ENCODE data around the gene PGPEP1. TPM values are rescaled to one million over a fixed set of nuclear protein-coding genes. Genes with fewer than 3 reads are reported as not detected.

Gene PGPEP1
- polyA plus RNA-seq, 1 of the 3 experiments (the other 2 are of a cell fraction), result 13.8 TPM

GRCh38 chr19:18392926-18393325 lies 52.5 kb downstream of the PGPEP1 start:
- Histone ChIP-seq H3F3A (replicated peaks; ENCODE audit: insufficient read depth) (peaks cover 8% of the 10 kb centered on the region), H3K9me2 (no peaks in the 10 kb centered on the region), H3K4me2 (no peak overlapping the region), H3K27ac (ENCODE audit: low read depth in 2 of 2, low read length in 1 of 2) (no peak overlapping the region), H2AFZ (ENCODE audit: low read depth) (no peak overlapping the region), H3K4me1 (ENCODE audit: control insufficient read depth in 1 of 2, insufficient read depth in 2 of 2, low read depth in 1 of 2, low read length in 1 of 2) (peaks cover 0 to 7% of the 10 kb centered on the region in 2 experiments; a peak in 1 of 4 replicates), H3K9ac (no peak overlapping the region), H4K20me1 (ENCODE audit: insufficient read depth) (no peaks in the 10 kb centered on the region; the same call in 1 of the 2 replicates), H3K9me3 (no peaks in the 10 kb centered on the region), H3K79me2 (ENCODE audit: insufficient read depth) (no peaks in the 10 kb centered on the region; the same call in 1 of the 2 replicates), H3K36me3 (replicated peaks in 1 of 2; ENCODE audit: control insufficient read depth in 1 of 2, insufficient read depth in 2 of 2, low read length in 1 of 2) (peaks cover 3 to 6% of the 10 kb centered on the region in 2 experiments), H3K4me3 (ENCODE audit: low read depth in 2 of 2, low read length in 1 of 2) (no peak overlapping the region), H3K27me3 (ENCODE audit: insufficient read depth) (no peaks in the 10 kb centered on the region)
- POLR2A ChIA-PET, result interaction anchor here (0.6 kb wide), 1 partner anchor 120 kb away, joined by 3 read pairs; no protein-coding TSS in a partner anchor
- no peak for TF ChIP-seq FOXM1 (IDR thresholded peaks at IDR 0.05; ENCODE audit: low read depth)
- TF ChIP-seq POLR2AphosphoS5 (IDR thresholded peaks at IDR 0.05; ENCODE audit: low read depth, low read length), result no peak
- TF ChIP-seq, protein P1, sequence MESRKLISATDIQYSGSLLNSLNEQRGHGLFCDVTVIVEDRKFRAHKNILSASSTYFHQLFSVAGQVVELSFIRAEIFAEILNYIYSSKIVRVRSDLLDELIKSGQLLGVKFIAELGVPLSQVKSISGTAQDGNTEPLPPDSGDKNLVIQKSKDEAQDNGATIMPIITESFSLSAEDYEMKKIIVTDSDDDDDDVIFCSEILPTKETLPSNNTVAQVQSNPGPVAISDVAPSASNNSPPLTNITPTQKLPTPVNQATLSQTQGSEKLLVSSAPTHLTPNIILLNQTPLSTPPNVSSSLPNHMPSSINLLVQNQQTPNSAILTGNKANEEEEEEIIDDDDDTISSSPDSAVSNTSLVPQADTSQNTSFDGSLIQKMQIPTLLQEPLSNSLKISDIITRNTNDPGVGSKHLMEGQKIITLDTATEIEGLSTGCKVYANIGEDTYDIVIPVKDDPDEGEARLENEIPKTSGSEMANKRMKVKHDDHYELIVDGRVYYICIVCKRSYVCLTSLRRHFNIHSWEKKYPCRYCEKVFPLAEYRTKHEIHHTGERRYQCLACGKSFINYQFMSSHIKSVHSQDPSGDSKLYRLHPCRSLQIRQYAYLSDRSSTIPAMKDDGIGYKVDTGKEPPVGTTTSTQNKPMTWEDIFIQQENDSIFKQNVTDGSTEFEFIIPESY (IDR thresholded peaks at IDR 0.05; ENCODE audit: borderline replicate concordance, low read depth), result no peak
- no peak for TF ChIP-seq GABPA (IDR thresholded peaks at IDR 0.05; ENCODE audit: low read depth)
- TF ChIP-seq REST (IDR thresholded peaks at IDR 0.05; ENCODE audit: low read depth, low read length), result no peak
- DNase-seq, result no peak
- CTCF ChIA-PET, result interaction anchor here (0.8 to 1.4 kb wide), 4 partner anchors 9 to 113 kb away, joined by 3 to 5 read pairs (median 4); no protein-coding TSS in a partner anchor
- 84% methylated on average over 5 of the region's 5 CpGs for WGBS (ENCODE audit: low lambda C conversion rate)

GRCh38 chr19:18393836-18394235 lies 53.4 kb downstream of the PGPEP1 start:
- ChIA-PET CTCF (no interaction called here), POLR2A (no interaction called here)
- WGBS (ENCODE audit: low lambda C conversion rate), result 90% methylated on average over 7 of the region's 7 CpGs
- Histone ChIP-seq H3K27ac (ENCODE audit: low read depth in 2 of 2, low read length in 1 of 2) (no peak overlapping the region), H3F3A (replicated peaks; ENCODE audit: insufficient read depth) (peaks cover 6% of the 10 kb centered on the region), H3K79me2 (ENCODE audit: insufficient read depth) (no peaks in the 10 kb centered on the region; the same call in 1 of the 2 replicates), H3K9me3 (no peaks in the 10 kb centered on the region), H3K9me2 (no peaks in the 10 kb centered on the region), H3K27me3 (ENCODE audit: insufficient read depth) (no peaks in the 10 kb centered on the region), H3K4me2 (no peak overlapping the region), H3K4me1 (ENCODE audit: control insufficient read depth in 1 of 2, insufficient read depth in 2 of 2, low read depth in 1 of 2, low read length in 1 of 2) (no peaks in the 10 kb centered on the region; a peak in 1 of 4 replicates), H3K36me3 (replicated peaks in 1 of 2; ENCODE audit: control insufficient read depth in 1 of 2, insufficient read depth in 2 of 2, low read length in 1 of 2) (peaks cover 3 to 6% of the 10 kb centered on the region in 2 experiments), H3K4me3 (ENCODE audit: low read depth in 2 of 2, low read length in 1 of 2) (no peak overlapping the region), H3K9ac (no peak overlapping the region), H2AFZ (ENCODE audit: low read depth) (no peak overlapping the region), H4K20me1 (ENCODE audit: insufficient read depth) (no peaks in the 10 kb centered on the region; the same call in 1 of the 2 replicates)
- no peak for DNase-seq
- TF ChIP-seq MXI1 (IDR thresholded peaks at IDR 0.05; ENCODE audit: low read depth, low read length) (no peak), POLR2AphosphoS5 (IDR thresholded peaks at IDR 0.05; ENCODE audit: low read depth, low read length) (no peak), SIN3A (IDR thresholded peaks at IDR 0.05; ENCODE audit: borderline replicate concordance, low read depth, low read length) (no peak), GATA2 (CRISPR knock-in tag; IDR thresholded peaks at IDR 0.05) (no peak), REST (IDR thresholded peaks at IDR 0.05; ENCODE audit: low read depth, low read length) (no peak), TAF1 (IDR thresholded peaks at IDR 0.05; ENCODE audit: borderline replicate concordance, low read depth, low read length) (no peak), MEF2A (IDR thresholded peaks at IDR 0.05; ENCODE audit: borderline replicate concordance, low read depth) (no peak), RFX5 (IDR thresholded peaks at IDR 0.05; ENCODE audit: low read length) (no peak), ELF1 (IDR thresholded peaks at IDR 0.05) (no peak), MAX (IDR thresholded peaks at IDR 0.05; ENCODE audit: low read depth) (no peak), YY1 (IDR thresholded peaks at IDR 0.05; ENCODE audit: low read depth) (no peak)

Data from SK-N-SH (cell line).